GM12874 (cell line): ENCODE data around the gene KRT40.

Experiments
- TF ChIP-seq, protein P1 (sequence below): IDR thresholded peaks from 2 replicates; pipeline ENCODE4 v1.5.1; 2011; ENCODE audit warnings: low read depth, mild to moderate bottlenecking, control low read depth, low read length, moderate library complexity; ENCODE audit not compliant: insufficient read depth

The KRT40 gene

DNA sequence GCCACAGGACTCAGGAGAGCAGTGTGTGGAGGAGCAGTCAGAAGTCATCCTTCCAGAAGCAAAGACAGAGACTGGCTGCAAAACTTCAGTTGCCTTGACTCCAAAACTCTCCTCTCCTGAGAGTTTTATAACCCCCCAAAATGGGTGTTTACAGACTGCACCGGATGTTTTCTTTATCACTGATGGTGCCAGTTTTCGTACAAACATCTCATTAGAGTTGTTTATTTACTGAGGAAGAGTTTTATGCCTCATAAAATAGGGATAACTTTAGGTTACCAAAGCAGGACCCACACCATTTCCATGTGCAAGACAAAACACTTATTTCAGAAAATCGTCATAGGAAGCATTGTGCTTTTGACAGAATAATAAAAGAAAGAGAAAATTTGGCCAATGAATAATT is at the start of gene KRT40:
Gene KRT40 (minus strand): TSS at position 101 of the 400 bp plus-strand sequence. CDS start 53 bp downstream, at position 48.
- TF ChIP-seq, protein P1, sequence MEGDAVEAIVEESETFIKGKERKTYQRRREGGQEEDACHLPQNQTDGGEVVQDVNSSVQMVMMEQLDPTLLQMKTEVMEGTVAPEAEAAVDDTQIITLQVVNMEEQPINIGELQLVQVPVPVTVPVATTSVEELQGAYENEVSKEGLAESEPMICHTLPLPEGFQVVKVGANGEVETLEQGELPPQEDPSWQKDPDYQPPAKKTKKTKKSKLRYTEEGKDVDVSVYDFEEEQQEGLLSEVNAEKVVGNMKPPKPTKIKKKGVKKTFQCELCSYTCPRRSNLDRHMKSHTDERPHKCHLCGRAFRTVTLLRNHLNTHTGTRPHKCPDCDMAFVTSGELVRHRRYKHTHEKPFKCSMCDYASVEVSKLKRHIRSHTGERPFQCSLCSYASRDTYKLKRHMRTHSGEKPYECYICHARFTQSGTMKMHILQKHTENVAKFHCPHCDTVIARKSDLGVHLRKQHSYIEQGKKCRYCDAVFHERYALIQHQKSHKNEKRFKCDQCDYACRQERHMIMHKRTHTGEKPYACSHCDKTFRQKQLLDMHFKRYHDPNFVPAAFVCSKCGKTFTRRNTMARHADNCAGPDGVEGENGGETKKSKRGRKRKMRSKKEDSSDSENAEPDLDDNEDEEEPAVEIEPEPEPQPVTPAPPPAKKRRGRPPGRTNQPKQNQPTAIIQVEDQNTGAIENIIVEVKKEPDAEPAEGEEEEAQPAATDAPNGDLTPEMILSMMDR = no peak

DNA sequence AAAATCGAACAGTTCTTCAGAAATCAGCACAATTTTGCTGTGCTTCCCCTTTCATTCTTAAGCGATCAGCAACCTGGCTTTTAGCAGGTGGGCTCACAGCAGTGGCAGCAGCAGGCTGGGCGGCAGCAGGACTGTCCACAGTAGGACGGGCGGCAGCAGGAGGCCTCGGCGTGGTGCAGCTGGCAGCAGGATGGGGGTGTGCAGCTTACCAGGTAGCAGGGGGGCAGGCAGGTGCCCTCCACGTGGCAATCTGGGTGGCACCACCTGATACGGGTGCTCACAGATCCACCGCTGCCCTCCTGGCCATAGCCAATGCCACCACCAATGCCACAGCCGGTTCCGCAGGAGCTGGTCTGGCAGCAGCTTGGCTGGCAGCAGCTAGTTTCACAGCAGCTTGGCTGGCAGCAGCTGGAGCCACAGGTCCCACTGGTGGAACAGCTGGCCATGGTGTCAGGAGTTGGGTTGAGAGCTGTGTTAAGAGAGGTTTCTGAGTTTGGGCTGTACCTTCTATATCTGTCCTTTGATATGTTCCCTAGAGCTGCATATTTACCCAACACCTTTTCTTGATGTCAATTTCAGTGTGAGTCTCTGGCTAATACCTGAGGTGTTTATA is 45.6 kb upstream of the KRT40 start, which contains the start of gene KRTAP1-4:
Gene KRTAP1-4 (minus strand): TSS at position 563 of the 613 bp plus-strand sequence. CDS start 117 bp downstream, at position 446.
- TF ChIP-seq, protein P1 = no peak

DNA sequence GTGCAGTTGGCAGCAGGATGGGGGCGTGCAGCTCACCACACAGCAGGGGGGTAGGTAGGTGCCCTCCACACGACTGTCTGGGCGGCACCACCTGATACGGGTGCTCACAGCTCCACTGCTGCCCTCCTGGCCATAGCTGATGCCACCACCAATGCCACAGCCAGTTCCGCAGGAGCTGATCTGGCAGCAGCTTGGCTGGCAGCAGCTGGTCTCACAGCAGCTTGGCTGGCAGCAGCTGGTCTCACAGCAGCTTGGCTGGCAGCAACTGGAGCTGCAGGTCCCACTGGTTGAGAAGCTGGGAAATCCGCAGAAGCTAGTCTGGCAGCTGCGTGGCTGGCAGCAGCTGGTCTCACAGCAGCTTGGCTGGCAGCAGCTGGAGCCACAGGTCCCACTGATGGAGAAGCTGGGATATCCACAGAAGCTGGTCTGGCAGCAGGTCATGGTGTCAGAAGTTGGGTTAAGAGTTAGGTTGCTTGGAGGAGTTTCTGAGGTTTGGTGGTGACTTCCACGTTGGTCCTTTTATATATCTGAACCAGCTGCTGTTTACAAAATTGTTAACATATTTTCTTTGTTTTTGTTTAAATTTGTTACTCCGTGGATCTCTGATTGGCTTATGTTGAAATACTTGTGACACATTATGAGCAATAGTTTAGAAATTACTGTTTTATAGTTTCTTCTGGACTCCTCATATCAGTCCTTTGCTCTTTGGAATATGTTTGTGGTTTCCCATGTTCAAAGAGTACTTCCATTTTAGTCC is 42.8 kb upstream of the KRT40 start, which contains the start of gene KRTAP1-5:
Gene KRTAP1-5 (minus strand): TSS at position 494 of the 757 bp plus-strand sequence. CDS start 53 bp downstream, at position 441.
- TF ChIP-seq, protein P1 = no peak

DNA sequence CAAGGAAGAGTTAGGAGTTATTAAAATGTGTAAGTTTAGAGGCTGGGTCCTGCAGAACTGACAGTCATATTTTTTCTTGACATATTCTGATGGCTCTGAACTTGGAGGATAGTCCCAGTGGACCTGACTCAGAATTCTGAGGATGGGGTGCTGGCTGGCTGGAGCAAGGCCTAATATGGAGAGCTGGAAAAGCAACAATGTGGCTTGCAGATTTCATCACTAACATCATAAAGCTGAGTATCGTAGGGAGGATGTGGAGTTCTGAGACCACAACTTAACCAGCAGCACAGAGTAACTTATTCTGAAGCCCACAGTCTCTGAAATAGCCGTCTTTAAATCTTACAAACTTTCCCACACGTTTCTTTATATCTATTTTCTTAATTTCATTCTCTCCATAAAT is 40.6 kb upstream of the KRT40 start:
- TF ChIP-seq, protein P1 = no peak

DNA sequence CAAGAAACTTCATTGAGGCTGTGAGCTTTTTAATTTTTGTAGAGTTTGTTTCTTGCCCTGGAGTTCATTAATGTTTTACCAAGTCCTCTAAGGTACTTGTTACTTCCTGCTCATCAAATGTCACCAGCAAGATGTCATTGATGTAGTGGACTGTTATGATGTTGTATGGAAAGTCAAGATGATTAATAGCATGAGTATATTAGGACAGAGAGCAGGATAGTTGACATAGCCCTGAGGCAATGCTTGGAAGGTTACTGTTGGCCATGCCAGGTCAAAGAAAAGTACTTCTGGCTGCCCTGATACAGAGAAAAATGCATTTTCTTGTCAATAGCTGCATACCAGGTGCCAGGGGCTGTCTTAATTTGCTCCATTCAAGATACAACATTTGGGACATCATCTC is 36.2 kb upstream of the KRT40 start:
- TF ChIP-seq, protein P1 = no peak

DNA sequence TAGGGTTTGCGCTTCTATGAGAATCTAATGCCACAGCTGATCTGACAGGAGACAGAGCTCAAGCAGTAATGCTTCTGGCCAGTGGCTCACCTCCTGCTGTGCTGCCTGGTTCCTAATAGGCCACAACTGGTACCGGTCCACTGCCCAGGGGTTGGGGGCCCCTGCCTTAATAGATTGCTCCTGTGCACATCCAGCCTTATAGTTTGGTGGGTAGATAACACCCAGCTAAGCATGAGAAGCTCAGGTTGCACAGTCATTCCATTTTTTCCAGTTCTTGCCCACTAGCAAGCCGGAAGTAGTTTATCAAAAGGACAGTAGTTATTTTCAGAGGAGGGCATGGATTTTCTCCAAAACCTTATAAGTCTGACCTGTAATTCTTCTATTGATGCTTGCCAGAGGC is 35.3 kb upstream of the KRT40 start:
- TF ChIP-seq, protein P1 = no peak

DNA sequence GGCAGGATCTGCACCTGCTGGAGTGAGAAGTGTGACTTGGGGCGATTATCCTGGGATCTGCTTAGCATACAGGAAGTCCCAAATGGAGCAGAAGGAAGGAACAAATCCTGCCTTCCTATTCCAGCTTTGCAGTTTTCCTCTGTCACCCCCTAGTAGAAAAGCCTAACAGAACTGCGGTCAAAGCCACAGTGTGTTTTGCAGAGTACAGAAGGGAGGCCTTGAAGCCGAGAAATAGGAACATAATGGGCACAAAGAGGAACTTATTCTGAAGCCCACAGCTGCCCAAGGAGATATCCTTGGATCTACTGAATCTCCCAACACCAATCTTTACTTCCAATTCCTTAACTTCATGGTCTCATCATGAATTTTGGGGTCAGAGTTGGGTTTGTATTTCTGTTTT is 34.4 kb upstream of the KRT40 start:
- TF ChIP-seq, protein P1 = no peak
